RWPE2 (cell line): ENCODE results near the gene WWOX.

Source experiments
- ATAC-seq: fragments of 200-7000 bp; cut with Tn5 transposase; 3 replicates; pipeline ENCODE4 v1.9.1; 2021; ENCODE audit warnings: low read depth
- DNase-seq: peaks from one replicate; pipeline ENCODE4 v3.0.0-alpha.2; 2020; ENCODE audit warnings: low spot score
- H3K27ac ChIP-seq: fragments of 450-650 bp; 2 replicates; pipeline ENCODE4 v1.5.1; 2017; ENCODE audit warnings: mild to moderate bottlenecking; ENCODE audit not compliant: poor library complexity, severe bottlenecking
- H3K27me3 ChIP-seq: fragments of 250-450 bp; sonication (Bioruptor Pico); 2 replicates; pipeline ENCODE4 v1.5.1; 2021; ENCODE audit warnings: mild to moderate bottlenecking, moderate library complexity; ENCODE audit not compliant: insufficient read depth, poor library complexity, severe bottlenecking
- H3K36me3 ChIP-seq: fragments of 250-450 bp; sonication (Bioruptor Pico); 2 replicates; pipeline ENCODE4 v1.5.1; 2020; ENCODE audit warnings: low read depth, mild to moderate bottlenecking, moderate library complexity
- H3K4me1 ChIP-seq: fragments of 250-450 bp; sonication (Bioruptor Pico); 2 replicates; pipeline ENCODE4 v1.5.1; 2021; ENCODE audit warnings: mild to moderate bottlenecking, moderate library complexity; ENCODE audit not compliant: insufficient read depth, poor library complexity, severe bottlenecking
- H3K4me3 ChIP-seq: fragments of 250-450 bp; sonication (Bioruptor Pico); 2 replicates; pipeline ENCODE4 v1.5.1; 2021; ENCODE audit warnings: mild to moderate bottlenecking, moderate library complexity; ENCODE audit not compliant: severe bottlenecking
- H3K9me3 ChIP-seq: fragments of 250-450 bp; sonication (Bioruptor Pico); 2 replicates; pipeline ENCODE4 v1.5.1; 2021; ENCODE audit warnings: mild to moderate bottlenecking, moderate library complexity; ENCODE audit not compliant: severe bottlenecking
- CTCF ChIP-seq: fragments of 450-650 bp; IDR thresholded peaks from one replicate; pipeline ENCODE4 v1.5.1; 2017; ENCODE audit warnings: mild to moderate bottlenecking, moderate library complexity; ENCODE audit not compliant: poor library complexity, severe bottlenecking

The WWOX gene

DNA sequence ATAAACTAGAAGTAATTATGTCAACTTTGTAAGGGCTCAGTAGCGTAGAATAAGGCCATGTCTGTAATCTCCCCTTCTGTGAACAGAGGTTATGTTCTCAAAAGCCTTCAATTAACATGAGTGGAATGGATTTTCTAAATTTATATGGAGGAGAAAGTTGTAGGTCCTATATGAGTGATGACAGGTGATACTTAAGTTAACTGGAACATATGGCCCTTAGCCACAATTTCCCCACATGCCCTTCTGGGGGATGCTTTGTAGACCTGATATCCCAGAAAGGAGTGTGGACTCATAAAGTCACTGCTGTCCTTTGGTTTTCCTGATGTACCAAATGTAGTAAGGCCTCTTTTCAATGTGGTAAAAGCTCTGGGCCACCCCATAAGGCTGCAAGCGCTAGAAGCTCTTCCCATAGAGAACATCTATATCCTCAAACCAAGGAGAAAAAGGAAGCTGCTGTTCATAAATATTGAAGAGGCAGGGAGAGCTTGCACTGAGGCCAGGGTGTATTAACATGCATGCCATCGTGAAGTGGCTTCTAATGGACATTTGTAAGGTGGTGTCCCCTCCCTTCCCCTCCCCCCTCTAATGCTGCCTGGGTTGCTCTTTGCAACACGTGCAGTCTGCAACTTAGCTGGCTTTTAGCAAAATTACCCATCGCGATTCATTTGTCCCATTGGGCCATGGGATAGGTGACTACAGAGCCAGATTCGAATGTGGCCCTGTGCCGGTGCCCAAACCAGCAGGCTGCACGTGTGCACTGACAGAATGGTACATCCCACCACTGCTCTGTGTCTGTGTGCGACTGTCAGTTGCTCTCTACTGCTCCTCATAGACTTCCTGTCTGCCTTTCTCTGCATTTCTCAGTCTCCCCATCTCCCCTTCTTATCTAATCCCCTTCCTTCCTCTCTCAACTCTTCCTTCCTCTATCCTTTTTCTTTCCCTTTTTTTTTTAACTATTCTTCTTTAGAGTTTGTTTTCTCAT lies 269.0 kb downstream of the WWOX start:
- Histone ChIP-seq H3K4me3 (no peak overlapping the region), H3K4me1 (no peaks in the 10 kb centered on the region), H3K27ac (no peak overlapping the region), H3K36me3 (no peaks in the 10 kb centered on the region), H3K27me3 (no peaks in the 10 kb centered on the region), H3K9me3 (no peaks in the 10 kb centered on the region)
- ATAC-seq (no peak), DNase-seq (no peak)
- TF ChIP-seq CTCF: no peak

DNA sequence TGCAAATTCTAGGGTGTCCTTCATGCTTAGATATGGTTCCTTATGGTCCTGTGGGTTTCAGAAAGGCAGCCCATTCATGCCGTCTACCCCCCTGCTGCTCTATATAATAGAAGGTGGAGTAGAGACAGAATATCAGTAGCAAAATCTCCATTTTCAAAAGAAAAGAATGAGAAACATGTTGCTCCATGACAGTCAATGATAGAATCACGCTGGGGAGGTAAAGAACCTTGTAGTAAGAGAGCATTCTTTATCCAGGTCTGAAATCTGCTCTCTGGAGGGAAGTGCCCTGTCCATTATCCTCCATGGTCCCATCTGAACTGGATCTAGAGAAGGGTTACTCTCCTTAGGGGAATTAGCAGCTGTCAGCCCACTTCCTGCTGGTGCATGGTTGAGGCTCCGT lies 272.8 kb downstream of the WWOX start:
- Histone ChIP-seq H3K4me3 (no peak overlapping the region), H3K4me1 (no peaks in the 10 kb centered on the region), H3K27me3 (no peaks in the 10 kb centered on the region), H3K9me3 (no peaks in the 10 kb centered on the region), H3K36me3 (no peaks in the 10 kb centered on the region), H3K27ac (no peak overlapping the region)
- ATAC-seq: no peak
- DNase-seq: no peak
- no peak for TF ChIP-seq CTCF

DNA sequence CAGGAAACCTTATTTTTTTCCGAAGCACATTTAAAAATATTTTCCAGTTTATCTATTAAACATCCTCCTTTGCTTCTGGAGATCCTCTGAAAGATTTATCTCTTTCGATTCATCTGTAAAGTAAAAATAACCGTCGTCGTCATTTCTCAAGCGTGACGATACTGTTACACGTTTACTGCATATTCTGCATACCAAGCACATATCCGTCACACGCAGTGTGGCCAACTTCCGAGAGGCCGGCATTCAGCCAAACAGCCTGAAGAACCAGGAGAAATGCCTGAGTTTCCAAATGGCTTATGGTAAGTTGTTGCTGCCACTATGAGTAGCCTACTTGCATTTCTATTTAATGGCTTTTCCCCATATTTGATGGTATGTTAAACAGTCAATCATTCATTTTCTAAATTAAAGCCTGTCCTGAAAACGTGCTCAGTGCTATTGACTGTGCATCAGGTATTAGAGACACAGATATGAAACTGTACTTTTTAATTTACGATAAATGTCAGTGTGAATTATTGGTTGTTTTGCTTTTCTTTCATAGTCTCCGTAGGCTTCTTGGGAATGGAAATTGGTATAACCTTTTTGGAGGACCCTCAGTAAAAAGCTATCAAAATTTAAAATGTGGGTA lies 275.7 kb downstream of the WWOX start:
- no peak for ATAC-seq
- H3K36me3 ChIP-seq: no peaks in the 10 kb centered on the region
- no peaks in the 10 kb centered on the region for H3K27me3 ChIP-seq
- H3K27ac ChIP-seq: no peak overlapping the region
- no peak overlapping the region for H3K4me3 ChIP-seq
- DNase-seq: no peak
- H3K9me3 ChIP-seq: peaks cover 2% of the 10 kb centered on the region
- no peaks in the 10 kb centered on the region for H3K4me1 ChIP-seq
- TF ChIP-seq CTCF: no peak

DNA sequence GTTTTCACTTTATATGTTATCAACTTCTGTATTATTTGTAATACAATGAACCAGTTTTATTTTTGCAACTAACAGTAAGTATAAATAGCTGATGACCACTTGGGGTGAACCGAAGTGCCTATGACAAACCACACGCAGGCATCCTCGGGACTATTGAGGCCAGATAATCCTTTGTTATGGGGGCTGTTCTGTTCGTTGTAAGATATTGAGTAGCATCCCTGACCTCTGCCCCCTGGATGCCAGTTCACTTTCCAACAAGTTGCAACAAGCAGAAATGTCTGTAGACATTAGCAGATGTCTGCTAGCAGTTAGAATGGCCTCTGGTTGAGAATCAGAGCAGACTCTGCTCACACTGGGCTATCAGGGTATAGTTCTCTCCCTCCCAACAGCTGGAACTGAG lies 277.0 kb downstream of the WWOX start:
- H3K4me1 ChIP-seq: no peaks in the 10 kb centered on the region
- no peaks in the 10 kb centered on the region for H3K36me3 ChIP-seq
- no peak overlapping the region for H3K4me3 ChIP-seq
- DNase-seq (no peak), ATAC-seq (no peak)
- no peaks in the 10 kb centered on the region for H3K27me3 ChIP-seq
- no peak for TF ChIP-seq CTCF
- no peak overlapping the region for H3K27ac ChIP-seq
- H3K9me3 ChIP-seq: peaks cover 2% of the 10 kb centered on the region

- DNase-seq (no peak), ATAC-seq (no peak)
- H3K27me3 ChIP-seq: no peaks in the 10 kb centered on the region
- TF ChIP-seq CTCF: no peak
- peaks cover 2% of the 10 kb centered on the region for H3K9me3 ChIP-seq
- no peaks in the 10 kb centered on the region for H3K4me1 ChIP-seq
- no peak overlapping the region for H3K4me3 ChIP-seq
- H3K36me3 ChIP-seq: no peaks in the 10 kb centered on the region
- no peak overlapping the region for H3K27ac ChIP-seq
Measured at GRCh38 chr16:78377312-78377711, 277.9 kb downstream of the WWOX start.
